Measurements from ENCODE around the gene PTAFR.

PTAFR gene

GRCh38 chr1:28126783-28127490 lies 49.6 kb downstream of the PTAFR start:
- Histone ChIP-seq H4K91ac (ENCODE audit: low read length) (no peak overlapping the region), H2AK5ac (ENCODE audit: low read length, severe bottlenecking) (no peak overlapping the region), H2BK5ac (ENCODE audit: low read depth, low read length, poor library complexity, severe bottlenecking) (no peak overlapping the region), H4K8ac (ENCODE audit: low read length) (no peak overlapping the region), H3K4me3 (ENCODE audit: insufficient read depth in 1 of 2, low read depth in 1 of 2, low read length in 2 of 2) (no peak overlapping the region), H3K18ac (ENCODE audit: low read depth in 1 of 2, low read length in 2 of 2) (no peak overlapping the region), H3K9me3 (ENCODE audit: control insufficient read depth, low read length) (no peaks in the 10 kb centered on the region), H2BK120ac (ENCODE audit: low read depth, low read length) (no peak overlapping the region), H3K4me2 (ENCODE audit: low read length, poor library complexity, severe bottlenecking) (no peak overlapping the region), H3K23ac (ENCODE audit: low read length in 2 of 2) (no peak overlapping the region), H3K9ac (ENCODE audit: low read length) (no peak overlapping the region), H3K4ac (ENCODE audit: low read depth in 1 of 2, low read length in 2 of 2) (no peak overlapping the region), H3K4me1 (ENCODE audit: control insufficient read depth, insufficient read depth, low read depth, low read length) (peaks cover 5% of the 10 kb centered on the region), H2BK15ac (ENCODE audit: low read depth, poor library complexity, severe bottlenecking) (no peak overlapping the region), H2BK12ac (ENCODE audit: low read length in 2 of 2) (no peak overlapping the region), H3K27me3 (ENCODE audit: control insufficient read depth in 1 of 2, insufficient read depth in 1 of 2, low read length in 2 of 2) (no peaks in the 10 kb centered on the region), H3K36me3 (ENCODE audit: control insufficient read depth in 1 of 2, insufficient read depth in 2 of 2, low read depth in 1 of 2, low read length in 2 of 2) (no peaks in the 10 kb centered on the region), H3K14ac (ENCODE audit: low read length in 2 of 2) (no peak overlapping the region), H3K27ac (ENCODE audit: low read length, poor library complexity, severe bottlenecking) (no peak overlapping the region), H2AFZ (ENCODE audit: low read depth, low read length) (no peak overlapping the region), H3K79me1 (replicated peaks; ENCODE audit: low read length, poor library complexity, severe bottlenecking) (no peaks in the 10 kb centered on the region)
- no peak for DNase-seq
- 95% methylated on average over 3 of the region's 5 CpGs for WGBS

GRCh38 chr1:28126212-28126611 lies 50.3 kb downstream of the PTAFR start:
- no peak overlapping the region for H3K4ac ChIP-seq (ENCODE audit: low read depth in 1 of 2, low read length in 2 of 2)
- no peak overlapping the region for H2AFZ ChIP-seq (ENCODE audit: low read depth, low read length)
- no peaks in the 10 kb centered on the region for H3K36me3 ChIP-seq (ENCODE audit: control insufficient read depth in 1 of 2, insufficient read depth in 2 of 2, low read depth in 1 of 2, low read length in 2 of 2)
- no peaks in the 10 kb centered on the region for H3K79me1 ChIP-seq (replicated peaks; ENCODE audit: low read length, poor library complexity, severe bottlenecking)
- no peak overlapping the region for H3K9ac ChIP-seq (ENCODE audit: low read length)
- no peak overlapping the region for H3K4me2 ChIP-seq (ENCODE audit: low read length, poor library complexity, severe bottlenecking)
- H2BK5ac ChIP-seq (ENCODE audit: low read depth, low read length, poor library complexity, severe bottlenecking): no peak overlapping the region
- no peak overlapping the region for H3K14ac ChIP-seq (ENCODE audit: low read length in 2 of 2)
- H3K18ac ChIP-seq (ENCODE audit: low read depth in 1 of 2, low read length in 2 of 2): no peak overlapping the region
- H3K9me3 ChIP-seq (ENCODE audit: control insufficient read depth, low read length): no peaks in the 10 kb centered on the region
- H3K23ac ChIP-seq (ENCODE audit: low read length in 2 of 2): no peak overlapping the region
- H3K27ac ChIP-seq (ENCODE audit: low read length, poor library complexity, severe bottlenecking): no peak overlapping the region
- no peak overlapping the region for H2AK5ac ChIP-seq (ENCODE audit: low read length, severe bottlenecking)
- no peak overlapping the region for H4K8ac ChIP-seq (ENCODE audit: low read length)
- H3K4me1 ChIP-seq (ENCODE audit: control insufficient read depth, insufficient read depth, low read depth, low read length): peaks cover 5% of the 10 kb centered on the region
- WGBS: 85% methylated on average over 2 of the region's 3 CpGs
- no peak overlapping the region for H2BK15ac ChIP-seq (ENCODE audit: low read depth, poor library complexity, severe bottlenecking)
- no peak overlapping the region for H2BK120ac ChIP-seq (ENCODE audit: low read depth, low read length)
- no peak overlapping the region for H4K91ac ChIP-seq (ENCODE audit: low read length)
- H3K27me3 ChIP-seq (ENCODE audit: control insufficient read depth in 1 of 2, insufficient read depth in 1 of 2, low read length in 2 of 2): no peaks in the 10 kb centered on the region
- DNase-seq: no peak
- no peak overlapping the region for H2BK12ac ChIP-seq (ENCODE audit: low read length in 2 of 2)
- no peak overlapping the region for H3K4me3 ChIP-seq (ENCODE audit: insufficient read depth in 1 of 2, low read depth in 1 of 2, low read length in 2 of 2)

GRCh38 chr1:28123461-28123961 lies 53.0 kb downstream of the PTAFR start:
- H3K79me1 ChIP-seq (replicated peaks; ENCODE audit: low read length, poor library complexity, severe bottlenecking): no peaks in the 10 kb centered on the region
- H3K27ac ChIP-seq (ENCODE audit: low read length, poor library complexity, severe bottlenecking): no peak overlapping the region
- H3K4me3 ChIP-seq (ENCODE audit: insufficient read depth in 1 of 2, low read depth in 1 of 2, low read length in 2 of 2): no peak overlapping the region
- H3K18ac ChIP-seq (ENCODE audit: low read depth in 1 of 2, low read length in 2 of 2): no peak overlapping the region
- no peak overlapping the region for H2BK120ac ChIP-seq (ENCODE audit: low read depth, low read length)
- H2AFZ ChIP-seq (ENCODE audit: low read depth, low read length): no peak overlapping the region
- no peaks in the 10 kb centered on the region for H3K4me1 ChIP-seq (ENCODE audit: control insufficient read depth, insufficient read depth, low read depth, low read length)
- H3K23ac ChIP-seq (ENCODE audit: low read length in 2 of 2): no peak overlapping the region
- H4K91ac ChIP-seq (ENCODE audit: low read length): no peak overlapping the region
- no peaks in the 10 kb centered on the region for H3K9me3 ChIP-seq (ENCODE audit: control insufficient read depth, low read length)
- H2BK12ac ChIP-seq (ENCODE audit: low read length in 2 of 2): no peak overlapping the region
- H3K27me3 ChIP-seq (ENCODE audit: control insufficient read depth in 1 of 2, insufficient read depth in 1 of 2, low read length in 2 of 2): no peaks in the 10 kb centered on the region
- H3K36me3 ChIP-seq (ENCODE audit: control insufficient read depth in 1 of 2, insufficient read depth in 2 of 2, low read depth in 1 of 2, low read length in 2 of 2): no peaks in the 10 kb centered on the region
- 69% methylated on average over 4 of the region's 4 CpGs for WGBS
- no peak overlapping the region for H3K4ac ChIP-seq (ENCODE audit: low read depth in 1 of 2, low read length in 2 of 2)
- H4K8ac ChIP-seq (ENCODE audit: low read length): peak overlapping the region; percentile 40
- H2AK5ac ChIP-seq (ENCODE audit: low read length, severe bottlenecking): no peak overlapping the region
- no peak overlapping the region for H2BK15ac ChIP-seq (ENCODE audit: low read depth, poor library complexity, severe bottlenecking)
- H2BK5ac ChIP-seq (ENCODE audit: low read depth, low read length, poor library complexity, severe bottlenecking): no peak overlapping the region
- H3K4me2 ChIP-seq (ENCODE audit: low read length, poor library complexity, severe bottlenecking): no peak overlapping the region
- H3K14ac ChIP-seq (ENCODE audit: low read length in 2 of 2): no peak overlapping the region
- peak; percentile 65 for DNase-seq
- H3K9ac ChIP-seq (ENCODE audit: low read length): no peak overlapping the region

GRCh38 chr1:28122183-28122582 lies 54.3 kb downstream of the PTAFR start:
- Histone ChIP-seq H2AFZ (ENCODE audit: low read depth, low read length) (no peak overlapping the region), H3K4me1 (ENCODE audit: control insufficient read depth, insufficient read depth, low read depth, low read length) (no peaks in the 10 kb centered on the region), H3K9ac (ENCODE audit: low read length) (no peak overlapping the region), H4K8ac (ENCODE audit: low read length) (no peak overlapping the region), H3K79me1 (replicated peaks; ENCODE audit: low read length, poor library complexity, severe bottlenecking) (no peaks in the 10 kb centered on the region), H3K23ac (ENCODE audit: low read length in 2 of 2) (no peak overlapping the region), H3K4me3 (ENCODE audit: insufficient read depth in 1 of 2, low read depth in 1 of 2, low read length in 2 of 2) (no peak overlapping the region), H4K91ac (ENCODE audit: low read length) (no peak overlapping the region), H2BK15ac (ENCODE audit: low read depth, poor library complexity, severe bottlenecking) (no peak overlapping the region), H2BK120ac (ENCODE audit: low read depth, low read length) (no peak overlapping the region), H3K36me3 (ENCODE audit: control insufficient read depth in 1 of 2, insufficient read depth in 2 of 2, low read depth in 1 of 2, low read length in 2 of 2) (no peaks in the 10 kb centered on the region), H2BK12ac (ENCODE audit: low read length in 2 of 2) (no peak overlapping the region), H3K4me2 (ENCODE audit: low read length, poor library complexity, severe bottlenecking) (peak overlapping the region; percentile 29), H3K27ac (ENCODE audit: low read length, poor library complexity, severe bottlenecking) (no peak overlapping the region), H3K27me3 (ENCODE audit: control insufficient read depth in 1 of 2, insufficient read depth in 1 of 2, low read length in 2 of 2) (no peaks in the 10 kb centered on the region), H2AK5ac (ENCODE audit: low read length, severe bottlenecking) (no peak overlapping the region), H3K9me3 (ENCODE audit: control insufficient read depth, low read length) (no peaks in the 10 kb centered on the region), H3K14ac (ENCODE audit: low read length in 2 of 2) (no peak overlapping the region), H3K18ac (ENCODE audit: low read depth in 1 of 2, low read length in 2 of 2) (no peak overlapping the region), H3K4ac (ENCODE audit: low read depth in 1 of 2, low read length in 2 of 2) (no peak overlapping the region), H2BK5ac (ENCODE audit: low read depth, low read length, poor library complexity, severe bottlenecking) (no peak overlapping the region)
- no peak for DNase-seq
- 97% methylated on average over 3 of the region's 3 CpGs for WGBS
